Coronary artery (tissue), 2 donors: ENCODE data around the gene ABTB1.

Experiments used
- DNase-seq: peaks from one replicate; pipeline ENCODE4 v3.0.0-alpha.2; 2017; ENCODE audit warnings: low spot score
- H3K27ac ChIP-seq, 2 donors: fragments of 200-600 bp; sonication (generic); one replicate each; pipeline ENCODE4 v1.5.1; 2016 to 2019
- H3K4me3 ChIP-seq: fragments of 200-600 bp; sonication (generic); 2 replicates; pipeline ENCODE4 v1.5.1; 2016; ENCODE audit warnings: mild to moderate bottlenecking, moderate library complexity
- TF ChIP-seq, protein P1 (sequence below): fragments of 200-600 bp; sonication (generic); IDR thresholded peaks from one replicate; pipeline ENCODE4 v1.5.1; 2019; ENCODE audit warnings: antibody characterized with exemption

ABTB1 gene

DNA sequence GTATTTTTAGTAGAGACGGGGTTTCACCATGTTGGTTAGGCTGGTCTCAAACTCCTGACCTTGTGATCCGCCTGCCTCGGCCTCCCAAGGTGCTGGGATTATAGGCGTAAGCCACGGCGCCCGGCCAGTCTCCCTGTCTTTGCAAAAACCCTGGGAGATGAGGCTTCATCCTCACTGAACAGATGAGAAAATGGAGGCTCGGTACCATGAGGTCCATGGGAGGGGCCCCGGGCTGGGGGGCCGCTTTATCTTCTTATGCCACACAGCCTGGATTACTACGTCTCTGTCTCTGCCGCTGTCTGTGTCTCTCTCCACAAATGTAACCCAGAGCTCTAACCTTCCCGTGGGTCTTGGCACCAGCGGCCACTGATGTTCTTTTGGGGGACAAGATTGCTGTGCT lies 39.1 kb downstream of the ABTB1 start:
- peak; percentile 12 for DNase-seq
- H3K27ac ChIP-seq = peak overlapping the region in 1 of 2 donors; percentile 77
- H3K4me3 ChIP-seq = no peak overlapping the region
- TF ChIP-seq, protein P1, sequence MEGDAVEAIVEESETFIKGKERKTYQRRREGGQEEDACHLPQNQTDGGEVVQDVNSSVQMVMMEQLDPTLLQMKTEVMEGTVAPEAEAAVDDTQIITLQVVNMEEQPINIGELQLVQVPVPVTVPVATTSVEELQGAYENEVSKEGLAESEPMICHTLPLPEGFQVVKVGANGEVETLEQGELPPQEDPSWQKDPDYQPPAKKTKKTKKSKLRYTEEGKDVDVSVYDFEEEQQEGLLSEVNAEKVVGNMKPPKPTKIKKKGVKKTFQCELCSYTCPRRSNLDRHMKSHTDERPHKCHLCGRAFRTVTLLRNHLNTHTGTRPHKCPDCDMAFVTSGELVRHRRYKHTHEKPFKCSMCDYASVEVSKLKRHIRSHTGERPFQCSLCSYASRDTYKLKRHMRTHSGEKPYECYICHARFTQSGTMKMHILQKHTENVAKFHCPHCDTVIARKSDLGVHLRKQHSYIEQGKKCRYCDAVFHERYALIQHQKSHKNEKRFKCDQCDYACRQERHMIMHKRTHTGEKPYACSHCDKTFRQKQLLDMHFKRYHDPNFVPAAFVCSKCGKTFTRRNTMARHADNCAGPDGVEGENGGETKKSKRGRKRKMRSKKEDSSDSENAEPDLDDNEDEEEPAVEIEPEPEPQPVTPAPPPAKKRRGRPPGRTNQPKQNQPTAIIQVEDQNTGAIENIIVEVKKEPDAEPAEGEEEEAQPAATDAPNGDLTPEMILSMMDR = no peak

DNA sequence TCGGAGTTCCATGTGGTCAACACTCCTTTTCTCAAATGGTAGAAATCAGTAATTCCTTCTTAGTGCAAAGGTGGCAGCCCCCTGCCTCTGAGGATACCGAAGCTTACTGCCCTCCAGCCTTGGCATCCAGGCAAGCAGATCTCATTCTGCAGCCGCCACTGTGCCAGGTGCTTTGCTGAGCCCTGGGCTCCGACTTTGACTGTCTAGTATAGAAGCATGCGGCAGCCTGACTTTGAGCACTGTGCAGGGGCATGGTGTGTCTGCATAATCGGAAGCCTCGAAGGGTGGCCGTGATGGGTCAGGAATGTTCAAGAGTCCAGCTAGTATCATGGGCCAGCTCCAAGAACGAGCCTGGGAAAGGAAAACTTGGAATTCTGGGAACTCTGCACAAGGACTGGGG lies 39.7 kb downstream of the ABTB1 start:
- TF ChIP-seq, protein P1 = no peak
- Histone ChIP-seq H3K4me3 (no peak overlapping the region), H3K27ac (peak overlapping the region in 1 of 2 donors; percentile 77)
- no peak for DNase-seq

DNA sequence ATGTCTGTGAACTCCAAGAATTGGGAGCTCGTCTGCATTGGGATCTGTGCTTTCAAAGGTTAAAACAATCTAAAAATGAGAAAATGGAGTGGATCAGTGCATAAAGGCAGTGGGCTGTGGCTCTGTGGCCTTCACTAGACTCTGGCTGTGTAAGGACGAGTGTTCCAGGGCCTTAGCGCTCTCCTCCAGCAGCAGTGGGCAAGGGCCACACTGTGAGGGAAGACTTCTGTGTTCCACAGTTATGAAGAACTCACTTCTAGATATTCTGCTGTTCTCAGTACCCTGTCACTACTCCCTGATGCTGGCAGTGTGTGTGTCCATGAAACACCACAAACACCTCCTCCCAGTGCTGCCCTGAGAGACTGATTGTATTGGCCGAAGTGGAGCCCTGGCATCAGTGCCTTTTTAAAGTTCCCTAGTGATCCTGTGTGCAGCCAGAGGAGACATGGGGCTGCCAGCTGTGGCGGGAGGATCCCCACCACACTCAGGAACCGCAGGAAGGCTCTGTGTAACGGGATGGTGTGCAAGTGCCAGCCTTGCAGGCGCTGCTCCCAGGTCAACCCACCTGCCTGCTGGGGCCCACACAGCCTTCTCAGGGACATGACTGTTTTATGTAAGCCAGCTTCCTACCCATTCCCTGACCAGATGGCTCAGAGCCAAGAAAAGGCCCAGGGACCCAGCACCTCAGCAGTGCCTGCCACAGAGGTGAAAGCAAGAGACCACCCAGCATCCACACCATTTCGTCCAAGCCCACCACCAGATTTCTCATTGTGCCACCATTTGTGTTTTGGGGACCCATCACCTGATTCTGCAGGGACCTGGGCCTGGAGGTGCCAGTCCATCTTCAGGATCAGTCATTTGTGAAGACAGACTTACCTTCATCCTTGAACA lies 40.4 kb downstream of the ABTB1 start:
- DNase-seq = no peak
- Histone ChIP-seq H3K4me3 (no peak overlapping the region), H3K27ac (peak overlapping the region; percentile 36 to 77)
- TF ChIP-seq, protein P1 = no peak

DNA sequence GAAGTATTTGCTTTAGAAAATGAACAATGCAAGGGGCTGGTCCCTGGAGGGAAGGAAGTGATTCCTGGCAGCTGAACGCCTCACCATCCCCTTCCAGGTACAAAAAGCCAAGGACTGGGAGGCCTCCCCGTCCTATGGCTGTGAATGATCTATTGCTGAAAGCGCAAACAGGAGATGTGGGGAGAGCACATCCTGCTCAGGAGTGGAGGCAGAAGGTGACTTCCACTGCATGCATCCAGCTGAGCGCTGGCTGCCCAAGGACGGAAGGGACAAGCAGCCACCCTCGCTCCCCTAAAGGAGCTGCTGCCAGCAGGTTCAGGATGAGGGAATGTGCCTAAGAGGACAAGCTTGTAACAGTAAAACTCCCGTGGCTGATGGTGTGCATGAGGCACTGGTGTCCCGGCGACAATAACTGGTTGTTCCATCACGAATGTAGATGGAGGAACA lies 41.4 kb downstream of the ABTB1 start:
- Histone ChIP-seq H3K27ac (peak overlapping the region in 1 of 2 donors; percentile 45), H3K4me3 (no peak overlapping the region)
- TF ChIP-seq, protein P1 = no peak
- no peak for DNase-seq

DNA sequence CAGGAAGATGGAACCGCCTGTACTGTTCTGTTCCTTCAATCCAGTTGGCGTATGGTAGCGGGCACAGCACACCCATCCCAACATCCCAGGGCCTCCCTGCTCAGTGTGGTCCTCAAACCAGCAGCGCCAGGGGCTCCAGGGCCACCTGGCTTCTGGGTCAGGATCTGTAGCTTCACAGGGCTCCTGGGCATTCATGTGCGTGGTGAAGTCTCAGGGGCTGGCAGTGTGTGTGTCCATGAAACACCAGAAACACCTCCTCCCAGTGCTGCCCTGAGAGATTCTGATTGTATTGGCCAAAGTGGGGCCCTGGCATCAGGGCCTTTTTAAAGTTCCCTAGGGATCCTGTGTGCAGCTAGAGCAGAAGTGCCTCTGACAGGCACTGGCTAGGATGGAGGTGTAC lies 42.1 kb downstream of the ABTB1 start:
- no peak overlapping the region for H3K4me3 ChIP-seq
- TF ChIP-seq, protein P1 = no peak
- DNase-seq = no peak
- no peak overlapping the region for H3K27ac ChIP-seq

DNA sequence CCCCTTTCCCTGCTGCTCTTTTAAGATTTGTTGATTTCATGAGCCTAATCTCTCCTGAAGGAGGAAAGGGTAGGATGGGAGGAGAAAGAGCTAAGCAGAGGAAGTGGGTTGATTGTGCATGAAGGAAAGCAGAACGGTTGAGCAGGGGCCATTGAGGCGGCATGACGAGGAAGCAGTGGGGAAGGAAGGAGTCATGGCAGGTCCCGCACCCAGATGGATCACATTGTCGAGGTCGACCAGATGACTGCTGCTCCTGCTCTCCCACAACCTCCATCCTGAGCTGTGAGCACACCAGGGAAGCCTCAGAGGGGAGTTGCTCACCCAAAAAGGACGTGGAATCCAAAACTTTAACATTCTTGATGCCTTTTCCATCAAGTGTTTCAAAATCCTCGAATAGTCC lies 42.8 kb downstream of the ABTB1 start:
- Histone ChIP-seq H3K27ac (peak overlapping the region in 1 of 2 donors; percentile 2), H3K4me3 (no peak overlapping the region)
- TF ChIP-seq, protein P1 = no peak
- DNase-seq = no peak

DNA sequence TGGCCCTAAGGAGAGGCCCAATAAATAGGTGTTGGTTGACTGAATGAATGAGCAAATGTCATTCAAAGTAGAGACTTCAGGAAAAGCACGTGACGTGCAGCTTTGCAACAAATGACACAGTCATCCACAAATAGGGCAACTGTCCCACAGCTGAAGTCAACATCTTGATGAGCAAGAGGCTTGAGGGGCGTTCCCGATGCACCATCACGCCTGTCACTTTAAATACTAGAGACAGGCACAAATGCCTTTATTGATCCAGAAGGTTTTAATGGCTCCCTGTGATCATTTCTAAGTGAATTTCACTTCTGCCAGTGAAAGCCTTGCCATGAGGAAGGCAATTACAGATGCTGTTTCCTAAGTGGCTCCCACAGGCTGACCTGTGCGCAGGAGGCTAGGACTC lies 43.6 kb downstream of the ABTB1 start:
- Histone ChIP-seq H3K27ac (no peak overlapping the region), H3K4me3 (no peak overlapping the region)
- TF ChIP-seq, protein P1 = no peak
- no peak for DNase-seq
